GM12892 (cell line): ENCODE data around the gene OTOR. TPM values are rescaled to one million over a fixed set of nuclear protein-coding genes. Genes with fewer than 3 reads are reported as not detected.

Source experiments
- DNase-seq: peaks from one replicate; pipeline ENCODE4 v3.0.0; 2011; ENCODE audit not compliant: insufficient read length
- FAIRE-seq: peaks from 2 replicates; lab custom pipeline; 2011; peaks lifted over from hg19 to GRCh38; lab: Jason Lieb, UNC
- POLR2A ChIP-seq: IDR thresholded peaks from 2 replicates; pipeline ENCODE4 v1.6.1; 2011; ENCODE audit warnings: low read depth, low read length, control low read depth
- POLR2AphosphoS5 ChIP-seq: IDR thresholded peaks from 2 replicates; pipeline ENCODE4 v1.6.1; 2011; ENCODE audit warnings: low read depth, low read length, control low read depth
- TAF1 ChIP-seq: IDR thresholded peaks from 2 replicates; pipeline ENCODE4 v1.6.1; 2011; ENCODE audit warnings: low read depth, mild to moderate bottlenecking, control low read depth, low read length, borderline replicate concordance
- polyA plus RNA-seq: library from polyadenylated mRNA; unstranded; fragments of >200 nt; gene quantifications from one replicate; pipeline ENCODE4 v1.2.1, GENCODE V29; 2012; ENCODE audit warnings: missing spikeins, inconsistent platforms; ENCODE audit not compliant: missing spikeins

OTOR gene, protein sequence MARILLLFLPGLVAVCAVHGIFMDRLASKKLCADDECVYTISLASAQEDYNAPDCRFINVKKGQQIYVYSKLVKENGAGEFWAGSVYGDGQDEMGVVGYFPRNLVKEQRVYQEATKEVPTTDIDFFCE
- not detected for polyA plus RNA-seq

DNA sequence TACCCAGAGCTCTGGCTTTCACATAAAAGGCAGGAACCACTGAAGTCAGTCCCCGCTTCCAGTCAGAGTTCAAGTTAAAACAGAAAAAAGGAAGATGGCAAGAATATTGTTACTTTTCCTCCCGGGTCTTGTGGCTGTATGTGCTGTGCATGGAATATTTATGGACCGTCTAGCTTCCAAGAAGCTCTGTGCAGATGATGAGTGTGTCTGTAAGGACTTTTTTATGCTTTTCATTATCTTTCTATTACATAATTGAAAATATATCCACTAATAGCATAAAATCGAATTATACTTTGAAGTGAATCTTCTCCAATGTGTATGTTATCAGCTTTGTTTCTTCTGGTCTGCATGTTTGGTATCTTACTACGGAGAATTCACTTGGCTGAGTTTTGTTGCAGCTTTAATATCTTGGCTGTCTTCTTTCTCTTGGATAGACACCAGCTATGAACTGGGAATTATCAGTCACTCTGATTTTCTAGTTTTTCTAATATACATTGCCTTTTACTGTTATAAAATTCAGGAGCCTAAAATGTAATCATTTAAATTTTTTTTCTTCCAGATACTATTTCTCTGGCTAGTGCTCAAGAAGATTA is at the start of gene OTOR:
Gene OTOR (plus strand): TSS at position 51 of the 593 bp plus-strand sequence. CDS start 44 bp downstream, at position 95.
- no peak for DNase-seq

DNA sequence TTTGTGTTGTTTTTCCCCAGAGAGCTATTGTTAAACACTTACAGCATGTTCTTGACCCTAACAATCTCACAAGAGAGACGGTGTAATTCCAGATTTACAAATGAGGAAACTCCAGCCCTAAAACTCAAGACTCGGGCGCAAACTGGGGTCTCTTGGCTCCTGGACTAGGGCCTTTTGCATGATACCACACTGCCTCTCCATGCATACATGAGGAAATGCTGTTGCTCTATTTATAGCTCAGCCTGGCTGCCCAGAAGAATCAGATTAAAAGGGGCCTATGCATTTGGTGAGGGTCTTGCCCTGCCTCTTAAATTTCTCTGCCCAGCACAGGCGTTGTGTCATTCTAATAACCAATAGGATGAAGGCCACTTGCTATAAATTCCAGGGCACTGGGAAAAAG is 48.9 kb upstream of the OTOR start:
- FAIRE-seq (no peak), DNase-seq (no peak)
- TF ChIP-seq TAF1 (no peak), POLR2AphosphoS5 (no peak), POLR2A (no peak)

More for the DNA sequence above, at the start of gene OTOR:
- no peak for FAIRE-seq
- no peak for TF ChIP-seq TAF1
- no peak for TF ChIP-seq POLR2AphosphoS5
- no peak for TF ChIP-seq POLR2A

DNA sequence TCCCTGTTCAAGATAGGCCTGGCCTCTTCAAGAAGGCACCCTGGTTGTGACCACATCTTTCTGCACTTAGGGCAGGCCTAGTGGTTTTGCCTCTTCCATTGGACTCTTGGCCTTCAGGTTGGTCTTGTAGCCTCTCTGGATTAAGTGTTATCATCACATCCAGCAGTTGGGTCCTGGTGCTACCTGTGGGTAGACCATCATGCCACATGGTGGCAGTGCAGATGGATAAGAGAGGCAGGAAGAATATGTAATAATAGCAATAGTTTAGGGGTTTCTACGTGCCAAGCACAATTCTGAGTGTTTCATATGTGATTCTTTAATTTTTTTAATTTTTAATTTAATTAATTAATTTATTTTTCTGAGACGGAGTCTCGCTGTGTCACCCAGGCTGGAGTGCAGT is 46.9 kb upstream of the OTOR start:
- TF ChIP-seq POLR2AphosphoS5 = no peak
- no peak for TF ChIP-seq POLR2A
- TF ChIP-seq TAF1 = no peak
- FAIRE-seq (no peak), DNase-seq (no peak)

DNA sequence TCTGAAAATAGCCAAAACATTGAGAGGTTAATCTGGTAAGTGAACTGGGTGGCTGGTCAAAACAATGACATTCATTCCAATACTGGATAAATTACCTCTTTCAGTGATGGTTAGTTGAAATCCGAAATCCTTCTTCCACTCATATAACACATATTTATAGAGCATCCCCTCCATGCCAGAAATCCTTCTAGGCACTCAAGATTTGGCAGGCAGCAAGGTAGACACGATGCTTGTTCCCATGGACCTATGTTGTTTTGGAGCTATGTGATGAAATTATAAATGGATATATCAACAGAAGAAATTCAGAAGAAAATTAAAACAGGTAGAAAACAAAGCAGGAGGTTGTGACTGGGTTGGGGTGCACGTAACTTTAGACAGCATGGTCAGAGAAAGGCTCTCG is 44.6 kb upstream of the OTOR start:
- DNase-seq (no peak), FAIRE-seq (no peak)
- TF ChIP-seq POLR2AphosphoS5 (no peak), POLR2A (no peak)

DNA sequence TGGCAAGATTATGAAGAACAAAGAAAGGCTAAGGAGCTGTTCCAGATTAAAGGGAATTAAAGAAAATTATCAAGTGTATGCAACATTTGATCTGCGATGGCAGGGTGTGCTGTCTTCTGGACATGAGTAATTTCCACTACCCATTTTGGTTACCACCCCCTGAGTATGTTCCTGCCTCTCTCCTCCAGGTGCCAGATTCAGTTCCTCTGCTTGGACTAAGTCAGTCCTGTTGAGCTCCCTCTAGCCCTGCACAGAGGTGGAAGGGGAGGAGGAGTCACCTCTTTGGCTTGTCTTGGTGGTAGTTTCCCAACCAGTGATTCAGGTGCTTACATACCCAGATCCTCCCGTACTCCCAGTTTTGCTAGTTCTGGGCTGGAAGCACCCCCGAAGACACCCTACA is 40.5 kb upstream of the OTOR start:
- no peak for FAIRE-seq
- TF ChIP-seq POLR2AphosphoS5 = no peak
- no peak for TF ChIP-seq POLR2A
- no peak for TF ChIP-seq TAF1
- DNase-seq = no peak

DNA sequence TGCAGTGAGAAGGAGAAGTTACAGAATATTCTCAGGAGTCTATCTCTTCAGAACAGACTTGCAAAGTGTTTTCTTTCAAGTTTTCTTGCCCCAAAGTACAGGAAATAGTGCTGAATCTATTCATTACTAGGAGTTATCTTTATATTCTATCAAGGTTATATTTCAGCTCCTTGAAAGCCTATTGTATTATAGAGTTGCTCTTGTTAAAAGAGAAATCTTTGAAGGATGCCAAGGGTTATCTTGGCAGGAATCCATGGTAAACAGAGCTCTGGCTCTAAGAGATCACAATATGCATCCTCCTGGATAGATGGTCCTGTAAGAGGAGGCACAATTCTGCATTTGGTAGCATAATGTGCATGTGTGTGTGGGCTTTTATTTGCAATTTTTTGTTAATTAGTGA is 39.6 kb upstream of the OTOR start:
- no peak for TF ChIP-seq POLR2A
- TF ChIP-seq TAF1 = no peak
- TF ChIP-seq POLR2AphosphoS5 = no peak
- FAIRE-seq = no peak
- DNase-seq = no peak

DNA sequence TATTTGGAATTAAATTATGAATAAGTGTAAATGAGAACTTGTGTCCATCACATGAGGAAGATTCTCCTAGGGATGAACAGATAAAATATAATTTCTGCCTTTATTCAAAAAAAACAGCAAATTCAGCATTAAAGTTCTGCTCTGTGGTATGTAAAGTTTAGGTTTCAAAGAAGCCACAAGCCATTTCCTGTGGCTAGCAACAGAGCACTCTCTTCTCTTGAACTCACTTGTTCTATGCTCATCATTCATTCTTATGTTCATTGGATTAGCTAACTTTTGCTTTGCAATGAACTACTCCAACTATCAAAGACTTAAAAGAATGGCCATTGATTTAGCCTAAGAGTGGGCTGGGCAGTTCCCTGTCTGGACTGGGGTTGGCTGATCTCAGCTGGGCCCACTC is 39.1 kb upstream of the OTOR start:
- FAIRE-seq (no peak), DNase-seq (peak; percentile 6)
- TF ChIP-seq POLR2AphosphoS5 = no peak
- TF ChIP-seq TAF1 = no peak
- TF ChIP-seq POLR2A = no peak

DNA sequence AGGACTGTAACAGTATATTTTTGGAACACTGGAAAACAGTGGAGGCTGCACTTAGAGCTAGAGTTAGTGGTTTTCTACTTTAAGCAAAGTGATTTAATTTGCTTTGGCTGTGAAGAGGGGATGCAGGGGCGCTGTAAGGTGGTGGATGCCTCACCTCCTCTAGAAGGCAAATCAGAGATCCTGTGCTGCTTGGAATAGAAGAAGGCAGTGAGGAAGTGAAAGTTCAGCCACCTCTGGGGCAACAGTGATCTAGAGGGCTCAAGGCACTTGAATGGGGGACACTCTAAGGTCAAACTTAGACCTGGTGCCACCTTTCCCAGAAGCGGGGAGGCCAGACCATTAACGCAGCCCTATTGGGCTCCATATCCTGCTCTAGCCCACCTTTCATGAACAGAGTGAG is 37.4 kb upstream of the OTOR start:
- FAIRE-seq (no peak), DNase-seq (no peak)

DNA sequence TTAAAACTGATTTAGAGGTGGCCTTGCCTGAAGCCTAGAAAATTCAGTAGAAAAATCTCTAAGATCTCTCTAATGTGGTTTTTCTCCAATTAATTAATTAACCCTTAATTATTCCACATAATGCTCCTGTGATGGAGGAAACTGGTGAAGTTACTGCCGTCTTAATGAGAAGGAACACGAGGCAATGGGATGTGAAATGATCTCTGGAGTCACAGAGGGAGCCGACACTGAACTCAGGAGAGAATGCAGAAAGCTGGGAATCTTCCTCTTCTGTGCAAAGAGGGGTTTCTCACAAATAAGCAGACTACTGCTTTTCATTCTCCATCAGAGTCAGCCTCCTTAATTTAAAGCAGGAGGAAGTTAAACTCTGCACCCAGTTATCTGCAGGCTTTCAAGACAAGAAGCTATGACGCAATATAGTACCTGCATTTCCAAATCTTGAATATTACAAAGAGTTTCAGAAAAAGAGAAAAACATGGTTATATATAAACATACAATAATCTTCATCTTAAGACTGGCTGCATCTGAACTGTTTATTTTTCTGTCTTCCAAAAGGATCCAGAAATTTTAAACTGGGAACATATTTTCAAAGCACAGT is 36.4 kb upstream of the OTOR start:
- FAIRE-seq (no peak), DNase-seq (no peak)
- TF ChIP-seq POLR2AphosphoS5 (no peak), TAF1 (no peak), POLR2A (no peak)

More for the DNA sequence above, 37.4 kb upstream of the OTOR start:
- TF ChIP-seq TAF1 = no peak
- no peak for TF ChIP-seq POLR2A
- TF ChIP-seq POLR2AphosphoS5 = no peak

DNA sequence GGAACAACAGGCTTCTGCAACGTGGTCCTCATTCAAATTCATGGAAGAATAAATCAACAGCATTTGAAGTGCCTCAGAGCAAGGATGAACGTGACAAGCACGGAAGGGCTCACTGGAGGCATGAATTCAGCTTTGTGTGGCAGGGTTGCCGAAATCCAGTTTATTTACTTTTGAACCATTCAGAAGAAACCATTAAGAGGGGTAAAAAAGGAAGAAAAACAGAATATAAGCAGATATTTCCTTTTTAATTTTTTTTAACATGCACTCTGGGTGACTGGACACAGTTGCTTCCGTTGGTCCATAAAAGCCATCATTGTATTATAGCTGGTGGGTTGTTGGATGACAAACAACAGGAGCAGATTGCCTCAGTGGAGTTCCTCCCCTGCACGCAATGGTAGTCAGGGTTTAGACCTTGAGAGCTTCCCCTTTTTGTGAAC is 35.6 kb upstream of the OTOR start:
- TF ChIP-seq POLR2A (no peak), POLR2AphosphoS5 (no peak), TAF1 (no peak)
- DNase-seq (no peak), FAIRE-seq (no peak)

DNA sequence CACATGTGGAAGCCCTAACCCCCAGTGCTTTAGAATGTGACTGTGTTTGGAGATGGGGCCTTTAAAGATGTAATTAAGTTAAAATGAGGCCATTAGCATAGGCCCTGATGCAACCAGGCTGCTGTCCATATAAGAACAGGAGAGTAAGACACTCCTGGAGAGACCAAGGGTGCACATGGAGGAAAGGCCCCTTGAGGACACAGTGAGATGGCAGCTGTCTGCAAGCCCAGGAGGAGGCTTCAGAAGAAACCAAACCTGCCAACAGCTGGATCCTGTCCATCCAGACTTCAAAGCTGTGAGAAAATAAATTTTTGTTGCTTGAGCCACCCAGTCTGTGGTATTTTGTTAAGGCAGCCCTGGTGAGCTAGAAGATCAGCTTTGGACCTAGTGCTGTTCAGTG is 35.1 kb upstream of the OTOR start:
- FAIRE-seq = no peak
- no peak for TF ChIP-seq TAF1
- no peak for TF ChIP-seq POLR2AphosphoS5
- no peak for TF ChIP-seq POLR2A
- no peak for DNase-seq

DNA sequence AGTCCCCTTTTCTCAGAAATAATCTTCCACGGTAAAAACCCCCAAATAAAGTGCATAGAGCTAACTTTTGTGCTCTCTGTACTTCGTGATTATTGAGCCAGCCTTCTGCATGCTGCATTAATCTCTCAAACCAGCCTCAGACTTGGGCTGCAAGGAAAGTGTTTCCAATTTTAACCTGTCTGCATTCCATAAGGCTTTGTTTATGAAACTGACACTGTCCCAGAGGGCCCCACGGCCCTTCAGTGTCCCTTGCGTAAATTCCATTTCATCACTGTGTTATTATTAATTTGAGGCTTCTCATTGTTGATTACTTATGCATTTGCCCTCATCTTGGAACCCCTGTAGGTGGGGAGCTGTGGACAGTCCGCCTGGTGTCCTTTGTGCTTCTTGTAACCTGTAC is 33.9 kb upstream of the OTOR start:
- no peak for FAIRE-seq
- TF ChIP-seq TAF1 = no peak
- no peak for TF ChIP-seq POLR2A
- TF ChIP-seq POLR2AphosphoS5 = no peak
- no peak for DNase-seq
